ENCODE measurements around the gene OCIAD2. TPM values are rescaled to one million over a fixed set of nuclear protein-coding genes. Genes with fewer than 3 reads are reported as not detected.

The OCIAD2 gene
- total RNA-seq, 1 experiment from 2014 or later, result 166 TPM

DNA sequence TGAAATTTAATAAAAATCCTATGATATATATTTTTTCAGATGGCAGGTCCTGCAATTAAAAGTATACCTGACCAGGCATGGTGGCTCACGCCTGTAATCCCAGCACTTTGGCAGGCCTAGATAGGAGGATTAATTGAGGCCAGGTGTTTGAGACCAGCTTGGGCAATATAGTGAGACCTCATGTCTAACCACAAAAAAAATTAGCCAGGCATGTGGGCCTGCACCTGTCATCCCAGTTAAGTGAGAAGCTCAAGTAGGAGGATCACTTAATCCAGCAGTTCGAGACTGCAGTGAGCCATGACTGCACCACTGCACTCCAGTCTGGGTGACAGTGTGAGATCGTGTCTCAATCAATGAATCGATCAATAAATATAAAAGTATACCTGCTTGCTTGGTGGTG lies 2.5 kb downstream of the OCIAD2 start:
- no TSS peak for BruUV-seq (replicated peaks)
- peaks cover 26% of the 10 kb centered on the region for H3K36me3 ChIP-seq (ENCODE audit: insufficient read depth, low read length, poor library complexity, severe bottlenecking)
- CTCF ChIA-PET, result interaction anchor here (0.6 to 0.7 kb wide), 2 partner anchors 12 to 43 kb away, joined by 5 to 13 read pairs; no protein-coding TSS in a partner anchor
- no peaks in the 10 kb centered on the region for H3K27me3 ChIP-seq (replicated peaks; ENCODE audit: insufficient read depth, low read depth, low read length, poor library complexity)
- no peaks in the 10 kb centered on the region for H3K9me3 ChIP-seq (ENCODE audit: low read depth, low read length, poor library complexity, severe bottlenecking)
- no peak overlapping the region for H3K4me3 ChIP-seq (ENCODE audit: low read depth, low read length, poor library complexity, severe bottlenecking)
- H3K27ac ChIP-seq (ENCODE audit: low read depth, low read length, poor library complexity, severe bottlenecking), result no peak overlapping the region
- TF ChIP-seq, protein P1, sequence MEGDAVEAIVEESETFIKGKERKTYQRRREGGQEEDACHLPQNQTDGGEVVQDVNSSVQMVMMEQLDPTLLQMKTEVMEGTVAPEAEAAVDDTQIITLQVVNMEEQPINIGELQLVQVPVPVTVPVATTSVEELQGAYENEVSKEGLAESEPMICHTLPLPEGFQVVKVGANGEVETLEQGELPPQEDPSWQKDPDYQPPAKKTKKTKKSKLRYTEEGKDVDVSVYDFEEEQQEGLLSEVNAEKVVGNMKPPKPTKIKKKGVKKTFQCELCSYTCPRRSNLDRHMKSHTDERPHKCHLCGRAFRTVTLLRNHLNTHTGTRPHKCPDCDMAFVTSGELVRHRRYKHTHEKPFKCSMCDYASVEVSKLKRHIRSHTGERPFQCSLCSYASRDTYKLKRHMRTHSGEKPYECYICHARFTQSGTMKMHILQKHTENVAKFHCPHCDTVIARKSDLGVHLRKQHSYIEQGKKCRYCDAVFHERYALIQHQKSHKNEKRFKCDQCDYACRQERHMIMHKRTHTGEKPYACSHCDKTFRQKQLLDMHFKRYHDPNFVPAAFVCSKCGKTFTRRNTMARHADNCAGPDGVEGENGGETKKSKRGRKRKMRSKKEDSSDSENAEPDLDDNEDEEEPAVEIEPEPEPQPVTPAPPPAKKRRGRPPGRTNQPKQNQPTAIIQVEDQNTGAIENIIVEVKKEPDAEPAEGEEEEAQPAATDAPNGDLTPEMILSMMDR (conservative IDR thresholded peaks at IDR 0.05; ENCODE audit: low read depth, low read length), result no peak
- TF ChIP-seq EZH2 (IDR thresholded peaks at IDR 0.05; ENCODE audit: borderline replicate concordance, low read depth, low read length, poor library complexity, severe bottlenecking), result no peak
- POLR2A ChIA-PET (ENCODE audit: low non-redundant PET), result no interaction called here
- intact Hi-C loops (cut with micrococcal nuclease; ENCODE audit: unreplicated experiment), result no loop called here
- peaks cover 56% of the 10 kb centered on the region for H3K4me1 ChIP-seq (ENCODE audit: insufficient read depth, low read length, poor library complexity, severe bottlenecking)
- no peak for DNase-seq (ENCODE audit: low spot score)

DNA sequence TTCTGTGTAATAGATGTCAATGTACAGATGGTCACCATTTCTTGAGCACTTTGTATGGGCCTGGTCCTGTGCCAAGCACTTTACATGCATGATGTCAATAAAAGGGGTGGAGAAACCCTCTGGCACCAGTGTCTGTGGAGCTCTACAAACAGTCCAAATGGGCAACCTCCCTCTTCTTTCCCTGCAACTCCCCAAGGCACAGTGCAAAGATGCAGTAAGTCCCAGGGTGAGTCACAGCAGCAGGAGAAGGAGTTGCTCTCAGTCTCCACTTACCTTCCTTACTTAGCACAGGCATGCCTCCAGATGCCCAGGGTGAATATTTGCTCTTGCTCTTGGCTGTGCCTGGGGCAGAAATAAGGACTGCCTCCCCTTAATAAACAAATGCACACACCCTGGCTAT lies 4.3 kb downstream of the OCIAD2 start:
- ChIA-PET POLR2A (ENCODE audit: low non-redundant PET) (no interaction called here), CTCF (no interaction called here)
- peaks cover 65% of the 10 kb centered on the region for H3K4me1 ChIP-seq (ENCODE audit: insufficient read depth, low read length, poor library complexity, severe bottlenecking)
- no peak for TF ChIP-seq EZH2 (IDR thresholded peaks at IDR 0.05; ENCODE audit: borderline replicate concordance, low read depth, low read length, poor library complexity, severe bottlenecking)
- TF ChIP-seq, protein P1 (conservative IDR thresholded peaks at IDR 0.05; ENCODE audit: low read depth, low read length), result no peak
- intact Hi-C loops (cut with micrococcal nuclease; ENCODE audit: unreplicated experiment), result no loop called here
- no TSS peak for BruUV-seq (replicated peaks)
- no peaks in the 10 kb centered on the region for H3K27me3 ChIP-seq (replicated peaks; ENCODE audit: insufficient read depth, low read depth, low read length, poor library complexity)
- H3K27ac ChIP-seq (ENCODE audit: low read depth, low read length, poor library complexity, severe bottlenecking), result no peak overlapping the region
- no peaks in the 10 kb centered on the region for H3K9me3 ChIP-seq (ENCODE audit: low read depth, low read length, poor library complexity, severe bottlenecking)
- H3K4me3 ChIP-seq (ENCODE audit: low read depth, low read length, poor library complexity, severe bottlenecking), result no peak overlapping the region
- peaks cover 31% of the 10 kb centered on the region for H3K36me3 ChIP-seq (ENCODE audit: insufficient read depth, low read length, poor library complexity, severe bottlenecking)
- DNase-seq (ENCODE audit: low spot score), result peak; percentile 70

DNA sequence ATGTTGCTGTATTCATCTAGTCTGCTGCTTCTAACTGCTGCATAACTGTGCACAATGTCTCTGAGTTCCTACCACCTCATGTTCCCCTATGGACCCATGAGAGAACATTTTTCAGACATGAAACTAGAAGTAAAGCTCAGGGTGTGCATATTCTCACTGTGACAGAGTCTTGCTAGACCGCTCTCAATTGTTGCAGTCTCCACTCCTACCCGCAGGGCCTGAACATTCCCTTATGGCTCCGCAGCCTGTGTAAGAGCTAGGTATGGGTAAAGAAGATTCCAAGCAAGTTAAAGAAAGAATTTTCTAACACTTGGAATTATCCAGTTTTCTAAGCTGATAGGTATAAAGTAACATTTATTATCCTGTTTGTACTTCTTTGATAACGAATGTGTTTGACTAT lies 5.4 kb downstream of the OCIAD2 start:
- TF ChIP-seq, protein P1 (conservative IDR thresholded peaks at IDR 0.05; ENCODE audit: low read depth, low read length), result no peak
- no peak for TF ChIP-seq EZH2 (IDR thresholded peaks at IDR 0.05; ENCODE audit: borderline replicate concordance, low read depth, low read length, poor library complexity, severe bottlenecking)
- no peaks in the 10 kb centered on the region for H3K9me3 ChIP-seq (ENCODE audit: low read depth, low read length, poor library complexity, severe bottlenecking)
- POLR2A ChIA-PET (ENCODE audit: low non-redundant PET), result no interaction called here
- BruUV-seq (replicated peaks), result no TSS peak
- H3K4me1 ChIP-seq (ENCODE audit: insufficient read depth, low read length, poor library complexity, severe bottlenecking), result peaks cover 59% of the 10 kb centered on the region
- DNase-seq (ENCODE audit: low spot score), result no peak
- CTCF ChIA-PET, result no interaction called here
- H3K4me3 ChIP-seq (ENCODE audit: low read depth, low read length, poor library complexity, severe bottlenecking), result no peak overlapping the region
- H3K36me3 ChIP-seq (ENCODE audit: insufficient read depth, low read length, poor library complexity, severe bottlenecking), result peaks cover 41% of the 10 kb centered on the region
- no peaks in the 10 kb centered on the region for H3K27me3 ChIP-seq (replicated peaks; ENCODE audit: insufficient read depth, low read depth, low read length, poor library complexity)
- intact Hi-C loops (cut with micrococcal nuclease; ENCODE audit: unreplicated experiment), result loop anchor here (2.0 kb wide), 1 partner anchor 120 kb away; the partner anchor contains the start of gene FRYL
- H3K27ac ChIP-seq (ENCODE audit: low read depth, low read length, poor library complexity, severe bottlenecking), result no peak overlapping the region
